ENCODE data around the gene ETFRF1.

GRCh38 chr12:25243680-25243990 is 48.6 kb downstream of the ETFRF1 start:
- TF ChIP-seq CTCF (IDR thresholded peaks at IDR 0.05) (no peak), ZFX (IDR thresholded peaks at IDR 0.05; ENCODE audit: borderline replicate concordance) (no peak)
